Activated effector memory CD4-positive, alpha-beta T cell treated with Interleukin-2 at 50 U/mL for 16 hours (primary cell): ENCODE data around the gene ZNF418.
"Not testable (repeated sequence)": the region's sequence is repeated elsewhere in the genome, so short reads cannot be mapped to it uniquely, and the experiment has no call there.

Source experiments
- DNase-seq: peaks from one replicate; pipeline ENCODE4 v3.0.0-alpha.2; 2020

The ZNF418 gene

DNA sequence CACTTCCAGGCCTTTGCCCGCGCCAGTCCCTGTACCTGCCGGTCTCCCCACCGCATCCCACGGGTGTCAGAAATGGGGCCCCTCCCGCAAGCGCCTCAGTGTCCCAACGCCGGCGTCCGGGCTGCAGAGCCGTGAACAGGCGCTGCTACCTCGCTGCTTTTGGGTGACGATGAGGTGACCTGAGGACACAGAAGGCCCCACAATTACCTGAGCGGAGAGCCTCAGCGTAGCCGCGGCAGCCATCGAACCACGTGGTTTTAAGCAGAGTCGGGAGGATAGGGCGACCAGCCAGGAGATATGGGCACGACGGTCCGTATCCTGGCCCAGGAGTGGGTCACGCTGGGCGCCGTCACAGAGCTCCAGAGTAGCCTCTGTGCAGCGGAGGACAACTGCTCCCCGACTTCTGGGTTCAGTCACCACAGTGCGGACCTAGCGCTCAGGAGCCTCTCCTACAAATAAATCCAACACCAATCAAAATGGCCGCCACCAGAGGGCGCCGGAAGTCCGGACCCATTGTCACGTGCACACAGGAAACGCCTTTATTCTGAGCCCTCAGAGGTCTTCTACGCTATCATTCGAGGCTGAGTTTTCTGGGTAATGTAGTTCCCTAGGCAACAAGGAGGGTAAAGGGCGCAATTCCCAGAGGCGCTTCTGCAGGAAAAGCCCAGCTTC lies 46.5 kb downstream of the ZNF418 start, which contains the start of gene ZNF814:
Gene ZNF814 (minus strand): TSS at position 478 of the 672 bp plus-strand sequence. CDS start 235 bp downstream, at position 243.
- peak; percentile 73 for DNase-seq

DNA sequence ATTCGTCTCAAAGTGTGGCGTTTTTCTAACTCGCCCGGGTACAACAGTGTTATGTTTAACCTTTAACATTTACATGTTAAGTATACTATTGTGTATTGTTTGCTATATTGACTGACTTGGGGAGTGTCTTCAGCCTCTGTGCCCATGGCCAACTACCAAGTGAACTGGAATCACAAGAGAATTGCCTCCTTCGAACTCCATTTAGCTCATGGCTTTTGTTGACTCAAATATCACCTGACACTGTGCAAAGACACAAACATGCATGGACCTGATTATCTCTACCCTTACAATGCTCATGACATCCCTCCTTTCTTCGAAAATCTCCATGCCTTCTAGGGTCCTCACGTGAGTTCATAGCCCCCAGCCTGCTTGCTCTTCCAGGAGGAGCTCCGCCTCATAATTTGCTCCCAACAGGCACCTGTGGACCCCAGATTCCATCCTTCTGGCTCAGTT lies 47.1 kb downstream of the ZNF418 start:
- DNase-seq, result no peak

DNA sequence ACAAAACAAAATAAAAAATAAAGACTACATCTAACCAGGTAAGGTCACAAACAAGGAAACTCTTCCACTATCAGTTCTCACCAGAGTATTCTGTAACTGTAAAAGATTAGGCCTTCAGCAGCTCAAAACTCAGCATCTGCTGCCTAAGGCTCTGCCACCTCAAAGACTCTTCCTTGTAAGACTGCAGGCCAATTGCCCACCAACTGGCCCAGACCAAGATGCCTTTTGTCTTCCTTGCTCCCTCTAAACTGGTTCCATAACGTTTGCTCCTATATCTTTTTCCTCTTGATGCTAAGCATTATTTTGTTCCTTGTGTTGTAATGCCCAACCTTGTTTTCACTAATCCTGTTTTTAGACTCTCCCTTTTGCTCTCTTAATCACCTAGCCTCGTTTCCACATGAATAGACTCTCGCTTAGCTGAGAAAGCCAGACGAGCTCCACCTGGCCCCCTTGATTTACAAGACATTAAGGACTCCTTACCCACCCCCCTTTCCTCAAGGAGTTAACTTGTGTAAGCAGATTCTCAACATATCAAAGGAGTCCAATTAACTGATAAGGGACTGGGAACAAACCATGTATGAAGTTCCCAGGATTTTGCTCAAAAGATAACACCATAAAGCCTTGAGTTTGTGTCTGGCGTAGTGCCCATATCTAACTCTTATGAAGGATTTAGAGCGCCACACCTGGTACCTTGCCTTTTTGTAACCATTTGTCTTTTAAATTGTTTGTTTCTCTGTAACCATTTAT lies 47.8 kb downstream of the ZNF418 start:
- DNase-seq, result no peak

DNA sequence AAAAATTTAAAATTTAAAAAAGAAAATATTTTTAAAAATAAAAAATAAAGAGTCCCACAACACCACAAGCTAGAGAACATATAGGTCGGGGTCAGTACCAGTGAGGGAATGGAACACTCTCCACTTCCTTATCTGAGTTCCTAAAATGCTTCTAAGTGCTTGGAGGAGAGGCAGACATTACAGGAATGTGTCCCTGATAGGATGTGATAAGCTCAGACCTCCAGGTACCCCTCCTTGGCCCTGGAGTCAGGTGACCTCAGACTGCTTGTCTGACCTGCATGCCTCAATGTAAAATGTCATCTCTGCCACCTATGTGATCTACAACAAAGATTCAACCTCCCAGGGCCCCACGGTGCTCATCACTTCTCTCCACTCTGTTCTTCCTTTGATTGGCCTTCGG lies 49.2 kb downstream of the ZNF418 start:
- DNase-seq, result no peak

DNA sequence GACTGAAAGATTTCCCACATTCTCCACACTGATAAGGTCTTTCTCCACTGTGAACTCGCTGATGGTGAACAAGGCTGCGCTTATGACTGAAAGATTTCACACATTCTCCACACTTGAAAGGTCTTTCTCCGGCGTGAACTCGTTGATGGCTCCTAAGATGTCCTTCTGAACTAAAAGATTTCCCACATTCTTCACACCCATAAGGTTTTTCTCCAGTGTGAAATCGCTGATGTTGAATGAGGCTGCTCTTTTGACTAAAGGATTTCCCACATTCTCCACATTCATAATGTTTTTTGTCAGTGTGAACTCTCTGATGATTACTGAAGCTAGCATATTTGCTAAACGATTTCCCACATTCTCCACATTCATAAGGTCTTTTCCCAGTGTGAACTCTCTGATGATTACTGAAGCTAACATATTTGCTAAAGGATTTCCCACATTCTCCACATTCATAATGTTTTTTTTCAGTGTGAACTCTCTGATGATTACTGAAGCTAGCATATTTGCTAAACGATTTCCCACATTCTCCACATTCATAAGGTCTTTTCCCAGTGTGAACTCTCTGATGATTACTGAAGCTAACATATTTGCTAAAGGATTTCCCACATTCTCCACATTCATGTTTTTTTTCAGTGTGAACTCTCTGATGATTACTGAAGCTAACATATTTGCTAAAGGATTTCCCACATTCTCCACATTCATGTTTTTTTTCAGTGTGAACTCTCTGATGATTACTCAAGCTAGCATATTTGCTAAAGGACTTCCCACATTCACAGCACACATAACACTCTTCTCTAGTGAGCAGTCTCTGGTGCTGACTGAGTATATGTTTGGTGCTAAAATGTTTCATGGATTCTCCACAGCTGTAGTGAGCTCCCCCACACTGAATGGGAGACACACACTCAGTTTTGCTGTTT lies 61.1 kb downstream of the ZNF418 start:
- DNase-seq, result not testable (repeated sequence)

DNA sequence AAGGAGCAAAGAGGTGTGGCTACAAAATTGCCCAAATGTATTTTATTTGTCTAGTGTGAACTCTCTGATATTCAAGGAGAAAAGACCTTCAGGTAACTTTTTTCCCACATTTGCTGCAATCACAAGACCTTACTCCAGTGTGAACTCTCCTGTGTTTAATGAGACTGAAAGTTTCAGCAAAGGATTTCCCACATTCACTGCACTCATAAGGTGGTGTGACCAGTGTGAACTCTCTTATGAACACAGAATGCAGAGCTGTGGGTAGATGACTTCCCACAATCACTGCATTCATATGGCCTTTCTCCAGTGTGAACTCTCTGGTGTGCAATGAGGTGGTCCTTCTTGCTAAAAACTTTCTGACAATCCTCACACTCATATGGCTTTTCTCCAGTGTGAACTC lies 62.8 kb downstream of the ZNF418 start:
- DNase-seq, result no peak
